Measurements from ENCODE around the gene NUDT9.
"Not testable (repeated sequence)": the region's sequence is repeated elsewhere in the genome, so short reads cannot be mapped to it uniquely, and the experiment has no call there.

NUDT9 gene

DNA sequence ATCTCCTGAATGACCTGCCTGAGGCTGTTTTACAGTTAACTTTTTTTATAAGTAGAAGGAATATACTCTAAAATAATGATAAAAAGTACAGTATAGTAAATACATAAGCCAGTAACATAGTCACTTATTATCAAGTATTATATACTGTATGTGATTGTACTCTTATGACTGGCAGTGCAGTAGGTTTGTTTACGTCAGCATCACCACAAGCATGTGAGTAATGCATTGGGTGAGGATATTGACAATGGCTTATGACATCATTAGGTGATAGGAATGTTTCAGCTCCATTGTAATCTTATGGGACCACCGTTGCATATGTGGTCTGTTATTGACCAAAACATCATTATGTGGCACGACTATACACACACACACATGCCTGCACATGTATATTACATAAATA lies 20.5 kb downstream of the NUDT9 start:
- no peak for TF ChIP-seq EZH2phosphoT487 (IDR thresholded peaks at IDR 0.05; ENCODE audit: low read length)
- no peak for TF ChIP-seq EZH2 (optimal IDR thresholded peaks at IDR 0.05; ENCODE audit: low read depth, low read length)
- TF ChIP-seq, protein P1, sequence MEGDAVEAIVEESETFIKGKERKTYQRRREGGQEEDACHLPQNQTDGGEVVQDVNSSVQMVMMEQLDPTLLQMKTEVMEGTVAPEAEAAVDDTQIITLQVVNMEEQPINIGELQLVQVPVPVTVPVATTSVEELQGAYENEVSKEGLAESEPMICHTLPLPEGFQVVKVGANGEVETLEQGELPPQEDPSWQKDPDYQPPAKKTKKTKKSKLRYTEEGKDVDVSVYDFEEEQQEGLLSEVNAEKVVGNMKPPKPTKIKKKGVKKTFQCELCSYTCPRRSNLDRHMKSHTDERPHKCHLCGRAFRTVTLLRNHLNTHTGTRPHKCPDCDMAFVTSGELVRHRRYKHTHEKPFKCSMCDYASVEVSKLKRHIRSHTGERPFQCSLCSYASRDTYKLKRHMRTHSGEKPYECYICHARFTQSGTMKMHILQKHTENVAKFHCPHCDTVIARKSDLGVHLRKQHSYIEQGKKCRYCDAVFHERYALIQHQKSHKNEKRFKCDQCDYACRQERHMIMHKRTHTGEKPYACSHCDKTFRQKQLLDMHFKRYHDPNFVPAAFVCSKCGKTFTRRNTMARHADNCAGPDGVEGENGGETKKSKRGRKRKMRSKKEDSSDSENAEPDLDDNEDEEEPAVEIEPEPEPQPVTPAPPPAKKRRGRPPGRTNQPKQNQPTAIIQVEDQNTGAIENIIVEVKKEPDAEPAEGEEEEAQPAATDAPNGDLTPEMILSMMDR (IDR thresholded peaks at IDR 0.05; ENCODE audit: low read length), result no peak
- Histone ChIP-seq H2AFZ (ENCODE audit: low read length) (no peak overlapping the region), H4K20me1 (ENCODE audit: insufficient read depth, low read length) (no peaks in the 10 kb centered on the region), H3K27ac (ENCODE audit: low read length) (no peak overlapping the region), H3F3A (ENCODE audit: insufficient read depth, low read length) (no peaks in the 10 kb centered on the region), H3K4me1 (ENCODE audit: low read length) (no peaks in the 10 kb centered on the region), H3K9me2 (replicated peaks; ENCODE audit: insufficient read depth, low read length) (no peaks in the 10 kb centered on the region), H3K27me3 (replicated peaks; ENCODE audit: insufficient read depth, low read length) (no peaks in the 10 kb centered on the region), H3K36me3 (replicated peaks; ENCODE audit: insufficient read depth, low read length) (no peaks in the 10 kb centered on the region; the same call in 1 of the 2 replicates), H3K4me2 (ENCODE audit: low read depth, low read length) (no peak overlapping the region), H3K9me3 (replicated peaks; ENCODE audit: insufficient read depth, low read length) (no peaks in the 10 kb centered on the region), H3K4me3 (ENCODE audit: low read length) (no peak overlapping the region), H3K79me2 (ENCODE audit: low read length) (no peaks in the 10 kb centered on the region), H3K9ac (ENCODE audit: low read length) (no peak overlapping the region)
- no peak for DNase-seq

DNA sequence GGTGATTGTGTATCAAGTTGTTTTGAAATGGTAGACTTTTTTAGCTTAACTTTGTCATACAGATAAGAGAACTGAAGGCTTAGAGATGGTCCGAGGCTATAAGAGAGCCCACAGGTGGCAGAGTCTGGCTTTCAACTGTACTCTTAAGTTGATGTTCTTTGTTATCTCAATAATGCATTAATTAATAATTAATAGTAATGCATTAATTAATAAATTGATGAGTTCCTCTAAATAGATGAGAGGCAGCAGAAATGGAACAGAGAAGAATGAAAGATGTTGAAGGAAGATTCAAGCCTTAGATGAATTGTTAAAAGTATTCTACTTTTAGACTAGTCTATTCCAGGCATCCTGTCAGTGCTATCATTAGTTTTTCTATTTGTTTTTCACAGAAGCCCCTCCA lies 22.4 kb downstream of the NUDT9 start:
- Histone ChIP-seq H3K9ac (ENCODE audit: low read length) (no peak overlapping the region), H3K79me2 (ENCODE audit: low read length) (no peaks in the 10 kb centered on the region), H3K4me3 (ENCODE audit: low read length) (no peak overlapping the region), H4K20me1 (ENCODE audit: insufficient read depth, low read length) (no peaks in the 10 kb centered on the region), H3K4me2 (ENCODE audit: low read depth, low read length) (no peak overlapping the region), H3K27me3 (replicated peaks; ENCODE audit: insufficient read depth, low read length) (no peaks in the 10 kb centered on the region), H3K9me2 (replicated peaks; ENCODE audit: insufficient read depth, low read length) (no peaks in the 10 kb centered on the region), H3K36me3 (replicated peaks; ENCODE audit: insufficient read depth, low read length) (no peaks in the 10 kb centered on the region), H3K27ac (ENCODE audit: low read length) (no peak overlapping the region), H2AFZ (ENCODE audit: low read length) (no peak overlapping the region), H3F3A (ENCODE audit: insufficient read depth, low read length) (no peaks in the 10 kb centered on the region), H3K9me3 (replicated peaks; ENCODE audit: insufficient read depth, low read length) (no peaks in the 10 kb centered on the region), H3K4me1 (ENCODE audit: low read length) (no peaks in the 10 kb centered on the region)
- no peak for DNase-seq
- TF ChIP-seq EZH2phosphoT487 (IDR thresholded peaks at IDR 0.05; ENCODE audit: low read length), result no peak
- no peak for TF ChIP-seq EZH2 (optimal IDR thresholded peaks at IDR 0.05; ENCODE audit: low read depth, low read length)

DNA sequence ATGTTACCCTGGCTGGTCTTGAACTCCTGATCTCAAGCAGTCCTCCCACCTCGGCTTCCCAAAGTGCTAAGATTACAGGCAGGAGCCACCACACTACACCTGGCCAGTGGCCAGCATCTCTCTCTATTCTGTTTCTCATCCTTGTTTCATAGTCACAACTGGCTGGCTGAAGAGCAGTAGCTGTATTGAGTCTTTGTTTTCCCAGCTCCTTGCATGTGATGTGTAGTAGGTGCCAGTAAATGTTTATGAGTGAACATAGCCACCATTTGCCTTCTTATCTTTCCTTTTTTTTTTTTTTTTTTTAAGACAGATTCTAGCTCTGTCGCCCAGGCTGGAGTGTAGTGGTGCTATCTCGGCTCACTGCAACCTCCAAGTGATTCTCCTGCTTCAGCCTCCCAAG lies 23.6 kb downstream of the NUDT9 start:
- Histone ChIP-seq H3K27me3 (replicated peaks; ENCODE audit: insufficient read depth, low read length) (no peaks in the 10 kb centered on the region), H3K27ac (ENCODE audit: low read length) (no peak overlapping the region), H3K4me2 (ENCODE audit: low read depth, low read length) (no peak overlapping the region), H3K9ac (ENCODE audit: low read length) (no peak overlapping the region), H3K9me3 (replicated peaks; ENCODE audit: insufficient read depth, low read length) (no peaks in the 10 kb centered on the region), H4K20me1 (ENCODE audit: insufficient read depth, low read length) (no peaks in the 10 kb centered on the region), H2AFZ (ENCODE audit: low read length) (no peak overlapping the region), H3K9me2 (replicated peaks; ENCODE audit: insufficient read depth, low read length) (no peaks in the 10 kb centered on the region), H3K4me3 (ENCODE audit: low read length) (no peak overlapping the region), H3K79me2 (ENCODE audit: low read length) (no peaks in the 10 kb centered on the region), H3K36me3 (replicated peaks; ENCODE audit: insufficient read depth, low read length) (no peaks in the 10 kb centered on the region), H3F3A (ENCODE audit: insufficient read depth, low read length) (no peaks in the 10 kb centered on the region), H3K4me1 (ENCODE audit: low read length) (no peaks in the 10 kb centered on the region)
- no peak for TF ChIP-seq EZH2phosphoT487 (IDR thresholded peaks at IDR 0.05; ENCODE audit: low read length)
- no peak for TF ChIP-seq EZH2 (optimal IDR thresholded peaks at IDR 0.05; ENCODE audit: low read depth, low read length)
- TF ChIP-seq, protein P1 (IDR thresholded peaks at IDR 0.05; ENCODE audit: low read length), result no peak
- no peak for DNase-seq

DNA sequence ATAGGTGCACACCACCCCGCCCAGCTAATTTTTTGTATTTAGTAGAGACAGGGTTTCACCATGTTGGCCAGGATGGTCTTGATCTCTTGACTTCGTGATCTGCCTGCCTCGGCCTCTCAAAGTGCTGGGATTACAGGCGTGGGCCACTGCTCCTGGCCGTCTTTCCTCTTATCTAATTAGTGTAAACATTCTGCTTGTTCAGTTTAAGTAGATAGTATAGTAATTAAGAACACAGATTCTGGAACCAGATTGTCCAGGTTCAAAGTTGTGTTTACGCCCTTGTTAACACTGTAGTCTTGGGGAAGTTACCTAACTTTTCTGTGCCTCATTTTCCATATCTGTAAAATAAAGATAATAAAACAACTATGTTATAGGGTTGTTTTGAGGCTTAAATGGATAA lies 24.0 kb downstream of the NUDT9 start:
- H4K20me1 ChIP-seq (ENCODE audit: insufficient read depth, low read length); H3K9me3 ChIP-seq (replicated peaks; ENCODE audit: insufficient read depth, low read length); H3F3A ChIP-seq (ENCODE audit: insufficient read depth, low read length); H3K9me2 ChIP-seq (replicated peaks; ENCODE audit: insufficient read depth, low read length); H3K9ac ChIP-seq (ENCODE audit: low read length); H3K27ac ChIP-seq (ENCODE audit: low read length); H3K36me3 ChIP-seq (replicated peaks; ENCODE audit: insufficient read depth, low read length); H3K4me3 ChIP-seq (ENCODE audit: low read length); H2AFZ ChIP-seq (ENCODE audit: low read length); H3K4me1 ChIP-seq (ENCODE audit: low read length); DNase-seq; H3K79me2 ChIP-seq (ENCODE audit: low read length); H3K27me3 ChIP-seq (replicated peaks; ENCODE audit: insufficient read depth, low read length); H3K4me2 ChIP-seq (ENCODE audit: low read depth, low read length): not testable (repeated sequence)

Measured in MM.1S (cell line).